ENCODE data around the gene FPR3. TPM values are rescaled to one million over a fixed set of nuclear protein-coding genes. Genes with fewer than 3 reads are reported as not detected.

Gene FPR3
- total and polyA plus RNA-seq, 9 of the 15 experiments (the other 6 are each of a cell fraction or from before 2014, with no cell fraction given), result 0.08 to 0.51 (median 0.22) TPM; not detected in 1

DNA sequence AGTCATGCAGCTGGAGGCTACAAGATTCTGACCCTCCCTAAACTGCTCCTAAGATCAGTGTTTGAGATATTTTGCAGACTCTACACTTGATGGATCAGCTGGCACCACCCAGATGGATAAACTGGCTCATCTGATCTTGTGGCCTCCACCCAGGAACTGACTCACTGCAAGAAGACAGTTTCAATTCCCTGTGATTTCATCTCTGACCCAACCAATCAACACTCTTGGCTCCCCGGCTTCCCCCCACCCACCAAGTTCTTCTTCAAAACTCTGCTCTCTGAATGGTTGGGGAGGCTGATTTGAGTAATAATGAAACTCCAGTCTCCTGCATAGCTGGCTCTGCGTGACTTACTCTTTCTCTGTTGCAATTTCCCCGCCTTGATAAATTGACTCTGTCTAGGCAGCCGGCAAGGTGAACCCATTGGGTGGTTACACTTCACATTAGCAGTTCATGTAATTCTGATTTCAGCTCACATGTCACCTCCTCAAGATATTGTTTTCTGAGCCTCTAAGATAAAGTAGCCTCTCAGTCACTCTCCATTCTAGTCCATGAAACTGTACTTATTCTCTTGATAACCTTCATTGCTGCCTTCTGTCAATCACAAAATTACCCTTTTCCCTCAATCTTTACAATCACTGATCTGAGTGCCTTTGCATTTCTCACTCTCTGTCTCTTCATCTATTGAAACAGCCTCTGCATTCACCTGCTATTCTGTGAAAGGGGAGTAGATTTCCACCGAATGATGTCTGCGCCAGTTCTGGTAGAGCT, 9.9 kb upstream of the FPR3 start (continued):
- TF ChIP-seq POU5F1 (IDR thresholded peaks at IDR 0.05; ENCODE audit: borderline replicate concordance, low read depth, low read length, partially characterized antibody) (no peak), MEF2D (tag; conservative IDR thresholded peaks at IDR 0.05; ENCODE audit: low read depth) (no peak), ZNF785 (CRISPR knock-in tag; IDR thresholded peaks at IDR 0.05) (no peak), THRAP3 (IDR thresholded peaks at IDR 0.05; ENCODE audit: borderline replicate concordance) (no peak), MAFF (IDR thresholded peaks at IDR 0.05; ENCODE audit: low read length) (no peak), AFF1 (IDR thresholded peaks at IDR 0.05; ENCODE audit: low read depth in 1 of 2, partially characterized antibody in 2 of 2) (peak in 1 of 2 experiments; percentile 67), LEF1 (IDR thresholded peaks at IDR 0.05) (peak; percentile 49; the same call in 1 of the 2 replicates), POLR2B (IDR thresholded peaks at IDR 0.05; ENCODE audit: low read depth, partially characterized antibody) (no peak), EP300 (IDR thresholded peaks at IDR 0.05; ENCODE audit: low read length) (peak; percentile 77), HDAC6 (IDR thresholded peaks at IDR 0.05; ENCODE audit: low read depth, low read length) (no peak), NKRF (IDR thresholded peaks at IDR 0.05; ENCODE audit: borderline replicate concordance) (no peak), DACH1 (IDR thresholded peaks at IDR 0.05; ENCODE audit: partially characterized antibody) (peak; percentile 67), ZNF655 (CRISPR knock-in tag; IDR thresholded peaks at IDR 0.05) (no peak), DDX20 (tag; IDR thresholded peaks at IDR 0.05; ENCODE audit: low read depth) (no peak), ZNF121 (CRISPR knock-in tag; conservative IDR thresholded peaks at IDR 0.05) (no peak), CBX3 (IDR thresholded peaks at IDR 0.05; ENCODE audit: borderline replicate concordance in 1 of 2, low read length in 2 of 2) (no peak), ZNF77 (CRISPR knock-in tag; IDR thresholded peaks at IDR 0.05) (no peak), ZSCAN32 (CRISPR knock-in tag; IDR thresholded peaks at IDR 0.05) (no peak)
- TF ChIP-seq, protein P1, sequence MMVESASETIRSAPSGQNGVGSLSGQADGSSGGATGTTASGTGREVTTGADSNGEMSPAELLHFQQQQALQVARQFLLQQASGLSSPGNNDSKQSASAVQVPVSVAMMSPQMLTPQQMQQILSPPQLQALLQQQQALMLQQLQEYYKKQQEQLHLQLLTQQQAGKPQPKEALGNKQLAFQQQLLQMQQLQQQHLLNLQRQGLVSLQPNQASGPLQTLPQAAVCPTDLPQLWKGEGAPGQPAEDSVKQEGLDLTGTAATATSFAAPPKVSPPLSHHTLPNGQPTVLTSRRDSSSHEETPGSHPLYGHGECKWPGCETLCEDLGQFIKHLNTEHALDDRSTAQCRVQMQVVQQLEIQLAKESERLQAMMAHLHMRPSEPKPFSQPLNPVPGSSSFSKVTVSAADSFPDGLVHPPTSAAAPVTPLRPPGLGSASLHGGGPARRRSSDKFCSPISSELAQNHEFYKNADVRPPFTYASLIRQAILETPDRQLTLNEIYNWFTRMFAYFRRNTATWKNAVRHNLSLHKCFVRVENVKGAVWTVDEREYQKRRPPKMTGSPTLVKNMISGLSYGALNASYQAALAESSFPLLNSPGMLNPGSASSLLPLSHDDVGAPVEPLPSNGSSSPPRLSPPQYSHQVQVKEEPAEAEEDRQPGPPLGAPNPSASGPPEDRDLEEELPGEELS (CRISPR knock-in tag; IDR thresholded peaks at IDR 0.05; ENCODE audit: borderline replicate concordance), result no peak
